OCI-LY7 (cell line): ENCODE data around the gene AKAP12. TPM values are rescaled to one million over a fixed set of nuclear protein-coding genes. Genes with fewer than 3 reads are reported as not detected.
A peak's percentile ranks its signal among the peaks of the same experiment; 100 is the strongest.

ENCODE experiments used
- BruUV-seq: library from RNA; stranded (reverse); fragments of 400-500 nt; replicated peaks from 2 replicates; lab custom pipeline; 2021; lab: Mats Ljungman, UMichigan
- CTCF ChIA-PET: fragments of 300-600 bp; sonication (Branson Sonifier 250); formaldehyde crosslinking; loops from one replicate; lab custom pipeline; 2022; ENCODE audit warnings: antibody characterized with exemption; ENCODE audit not compliant: unreplicated experiment; lab: Charles Lee
- POLR2A ChIA-PET: fragments of 300-600 bp; sonication (Branson Sonifier 250); formaldehyde crosslinking; loops from one replicate; lab custom pipeline; 2022; ENCODE audit warnings: antibody characterized with exemption; lab: Charles Lee
- DNase-seq: peaks from one replicate; pipeline ENCODE4 v3.0.0-alpha.2; 2015; ENCODE audit warnings: low spot score
- H2AFZ ChIP-seq: fragments of 200-600 bp; sonication (generic), shearing (Covaris generic); 2 replicates; pipeline ENCODE4 v1.6.1; 2014; ENCODE audit warnings: mild to moderate bottlenecking, antibody characterized with exemption, low read length, moderate library complexity
- H3K27ac ChIP-seq: fragments of 200-600 bp; sonication (generic); 2 replicates; pipeline ENCODE4 v1.5.1; 2014; ENCODE audit warnings: mixed run types, low read depth, mild to moderate bottlenecking, moderate library complexity, low read length, inconsistent platforms; ENCODE audit not compliant: poor library complexity, severe bottlenecking
- H3K36me3 ChIP-seq: fragments of 200-600 bp; sonication (generic); 2 replicates; pipeline ENCODE4 v1.6.1; 2014; ENCODE audit warnings: mild to moderate bottlenecking, antibody characterized with exemption, low read length, moderate library complexity, mixed read lengths; ENCODE audit not compliant: insufficient read depth
- H3K4me1 ChIP-seq: fragments of 200-600 bp; sonication (generic); 2 replicates; pipeline ENCODE4 v1.5.1; 2014; ENCODE audit warnings: mild to moderate bottlenecking, low read length; ENCODE audit not compliant: insufficient read depth, poor library complexity, severe bottlenecking
- H3K4me2 ChIP-seq: fragments of 200-600 bp; sonication (generic); 2 replicates; pipeline ENCODE4 v1.6.1; 2014; ENCODE audit warnings: mild to moderate bottlenecking, low read length
- H3K4me3 ChIP-seq: fragments of 200-600 bp; sonication (generic); 2 replicates; pipeline ENCODE4 v1.5.1; 2014; ENCODE audit warnings: mild to moderate bottlenecking, low read depth, low read length; ENCODE audit not compliant: poor library complexity, severe bottlenecking
- H3K79me2 ChIP-seq: fragments of 200-600 bp; sonication (generic); 2 replicates; pipeline ENCODE4 v1.6.1; 2016; ENCODE audit warnings: low read depth, mild to moderate bottlenecking, low read length, moderate library complexity, mixed read lengths; ENCODE audit not compliant: insufficient read depth
- H3K9me2 ChIP-seq: fragments of 200-600 bp; sonication (generic); 2 replicates; pipeline ENCODE4 v1.6.1; 2016; ENCODE audit warnings: mild to moderate bottlenecking, low read length, mixed read lengths; ENCODE audit not compliant: insufficient read depth
- H3K9me3 ChIP-seq: fragments of 200-600 bp; sonication (generic); 2 replicates; pipeline ENCODE4 v1.6.1; 2014; ENCODE audit warnings: mild to moderate bottlenecking, mixed run types, low read length, mixed read lengths
- H4K20me1 ChIP-seq: fragments of 200-600 bp; sonication (generic); 2 replicates; pipeline ENCODE4 v1.6.1; 2014; ENCODE audit warnings: mild to moderate bottlenecking, antibody characterized with exemption, low read length, moderate library complexity, mixed read lengths; ENCODE audit not compliant: insufficient read depth
- CTCF ChIP-seq: fragments of 200-600 bp; sonication (generic); conservative IDR thresholded peaks from 2 replicates; pipeline ENCODE4 v1.5.1; 2014; ENCODE audit warnings: mild to moderate bottlenecking, antibody characterized with exemption, low read length, moderate library complexity, mixed read lengths
- EZH2phosphoT487 ChIP-seq: fragments of 200-600 bp; sonication (generic); IDR thresholded peaks from 2 replicates; pipeline ENCODE4 v1.6.1; 2018; ENCODE audit warnings: low read depth, borderline replicate concordance, mild to moderate bottlenecking, mixed run types, antibody characterized with exemption, low read length, moderate library complexity, mixed read lengths
- intact Hi-C: fragments of 100-400 bp; cut with micrococcal nuclease; formaldehyde crosslinking; loops from one replicate; pipeline ENCODE4 v1.10.0; 2022; ENCODE audit not compliant: unreplicated experiment
- total RNA-seq, 2 experiments: library from RNA; depleted of rRNA in 1 of 2; stranded (reverse); fragments of >200 nt in 1 of 2; shearing (Covaris generic) in 1 of 2; gene quantifications; 2 replicates each; pipeline ENCODE4 v1.2.3, GENCODE V29; 2014 to 2022

Gene AKAP12
- total RNA-seq, 2 experiments from 2014 or later, result 0.23 TPM; not detected in 1

- H2AFZ ChIP-seq, result no peak overlapping the region
- H3K27ac ChIP-seq, result no peak overlapping the region
- POLR2A ChIA-PET, result interaction anchor here (0.6 to 1.3 kb wide), 4 partner anchors 10 to 67 kb away, joined by 3 read pairs; partner anchors contain the start of gene RMND1
Measured at GRCh38 chr6:151385177-151385576, 145.4 kb downstream of the AKAP12 start.

GRCh38 chr6:151387175-151387970 is 147.6 kb downstream of the AKAP12 start:
- TF ChIP-seq EZH2phosphoT487 (no peak), CTCF (no peak)
- no peak overlapping the region for H3K4me2 ChIP-seq
- POLR2A ChIA-PET, result interaction anchor here (0.7 to 1.1 kb wide), 2 partner anchors 8 to 460 kb away, joined by 3 read pairs; no protein-coding TSS in a partner anchor
- H3K4me1 ChIP-seq, result peaks cover 34% of the 10 kb centered on the region
- no peak overlapping the region for H3K27ac ChIP-seq
- no peak overlapping the region for H2AFZ ChIP-seq
- CTCF ChIA-PET, result no interaction called here
- no peaks in the 10 kb centered on the region for H3K9me3 ChIP-seq
- DNase-seq, result no peak
- intact Hi-C loops, result no loop called here
- H3K36me3 ChIP-seq, result peaks cover 45% of the 10 kb centered on the region
- H4K20me1 ChIP-seq, result peaks cover 5% of the 10 kb centered on the region
- H3K9me2 ChIP-seq, result no peaks in the 10 kb centered on the region
- H3K4me3 ChIP-seq, result no peak overlapping the region
- BruUV-seq, result no TSS peak
- H3K79me2 ChIP-seq, result peaks cover 76% of the 10 kb centered on the region

More at GRCh38 chr6:151385177-151385576, 145.4 kb downstream of the AKAP12 start:
- Histone ChIP-seq H3K9me2 (no peaks in the 10 kb centered on the region), H3K36me3 (peaks cover 45% of the 10 kb centered on the region), H3K79me2 (peaks cover 83% of the 10 kb centered on the region), H3K4me3 (no peak overlapping the region), H3K4me2 (peak overlapping the region; percentile 40; the same call in 1 of the 2 replicates), H4K20me1 (no peaks in the 10 kb centered on the region), H3K4me1 (peaks cover 41% of the 10 kb centered on the region), H3K9me3 (no peaks in the 10 kb centered on the region)
- no TSS peak for BruUV-seq
- TF ChIP-seq CTCF (no peak), EZH2phosphoT487 (no peak)
- intact Hi-C loops, result no loop called here
- DNase-seq, result no peak
- CTCF ChIA-PET, result no interaction called here

DNA sequence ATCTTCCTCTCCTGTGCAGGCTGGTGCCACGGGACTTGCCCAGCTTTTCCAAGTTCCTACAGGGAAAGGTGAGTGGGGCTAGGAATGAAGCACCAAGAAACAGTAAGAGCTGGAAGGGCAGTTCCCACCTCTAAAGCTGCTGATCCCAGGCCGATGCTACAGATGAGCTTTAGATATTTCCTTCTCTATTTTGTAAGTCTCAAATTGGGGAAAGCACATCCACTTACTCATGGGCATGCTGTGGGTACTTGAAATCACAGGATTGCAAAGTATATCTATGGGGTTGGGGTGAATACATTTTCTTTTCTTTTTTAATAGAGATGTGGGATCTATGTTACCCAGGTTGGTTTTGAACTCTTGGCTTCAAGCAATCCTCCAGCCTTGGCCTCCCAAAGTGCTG is 148.5 kb downstream of the AKAP12 start:
- no TSS peak for BruUV-seq

More for the DNA sequence above, 148.5 kb downstream of the AKAP12 start:
- TF ChIP-seq EZH2phosphoT487, result no peak
- no peak for TF ChIP-seq CTCF
- Histone ChIP-seq H3K79me2 (peaks cover 81% of the 10 kb centered on the region), H3K9me3 (no peaks in the 10 kb centered on the region), H3K4me2 (peak overlapping the region; percentile 91), H3K4me1 (peaks cover 42% of the 10 kb centered on the region), H2AFZ (no peak overlapping the region), H4K20me1 (peaks cover 14% of the 10 kb centered on the region), H3K4me3 (peak overlapping the region; percentile 26), H3K27ac (peak overlapping the region; percentile 97), H3K9me2 (no peaks in the 10 kb centered on the region), H3K36me3 (peaks cover 54% of the 10 kb centered on the region)
- ChIA-PET POLR2A (interaction anchor here (1.1 to 1.6 kb wide), 2 partner anchors 9 to 17 kb away, joined by 3 to 5 read pairs; no protein-coding TSS in a partner anchor), CTCF (no interaction called here)
- intact Hi-C loops, result no loop called here
- no peak for DNase-seq
